SK-N-SH (cell line): ENCODE measurements around the gene CDPF1.

Source experiments
- CTCF ChIP-seq: fragments of 200-600 bp; sonication (generic); IDR thresholded peaks from 2 replicates; pipeline ENCODE4 v1.6.1; 2017; ENCODE audit warnings: antibody characterized with exemption, mild to moderate bottlenecking, moderate library complexity
- FOXJ3 ChIP-seq: sonication (generic); formaldehyde crosslinking; IDR thresholded peaks from 2 replicates; pipeline ENCODE4 v1.5.1; 2020; ENCODE audit warnings: mild to moderate bottlenecking, missing genetic modification reagents
- FOXM1 ChIP-seq: IDR thresholded peaks from 2 replicates; pipeline ENCODE4 v1.4.0; 2012; ENCODE audit warnings: low read depth, mild to moderate bottlenecking
- JUND ChIP-seq: IDR thresholded peaks from 2 replicates; pipeline ENCODE4 v1.4.0; 2012
- MEF2A ChIP-seq: IDR thresholded peaks from 2 replicates; pipeline ENCODE4 v1.4.0; 2012; ENCODE audit warnings: low read depth, borderline replicate concordance
- POLR2AphosphoS5 ChIP-seq: IDR thresholded peaks from 2 replicates; pipeline ENCODE4 v1.6.1; 2012; ENCODE audit warnings: low read depth, low read length
- RAD21 ChIP-seq: IDR thresholded peaks from 2 replicates; pipeline ENCODE4 v1.6.1; 2012; ENCODE audit warnings: mild to moderate bottlenecking, low read length
- RFX5 ChIP-seq: IDR thresholded peaks from 2 replicates; pipeline ENCODE4 v1.6.1; 2012; ENCODE audit warnings: mild to moderate bottlenecking, improper control_type of control experiment, low read length
- SIN3A ChIP-seq: IDR thresholded peaks from 2 replicates; pipeline ENCODE4 v1.6.1; 2012; ENCODE audit warnings: low read depth, mild to moderate bottlenecking, low read length, moderate library complexity, borderline replicate concordance
- SMC3 ChIP-seq: IDR thresholded peaks from 2 replicates; pipeline ENCODE4 v1.6.1; 2012; ENCODE audit warnings: low read depth, low read length, improper control_type of control experiment
- TAF1 ChIP-seq: IDR thresholded peaks from 2 replicates; pipeline ENCODE4 v1.6.1; 2012; ENCODE audit warnings: low read depth, mild to moderate bottlenecking, low read length, moderate library complexity, borderline replicate concordance
- USF2 ChIP-seq: fragments of 150-350 bp; IDR thresholded peaks from 2 replicates; pipeline ENCODE4 v1.6.1; 2017; ENCODE audit warnings: antibody characterized with exemption, low read length, low read depth, borderline replicate concordance
- YY1 ChIP-seq: IDR thresholded peaks from 2 replicates; pipeline ENCODE4 v1.4.0; 2012; ENCODE audit warnings: low read depth, mild to moderate bottlenecking
- ZBTB33 ChIP-seq: IDR thresholded peaks from 2 replicates; pipeline ENCODE4 v1.4.0; 2012; ENCODE audit warnings: low read depth, borderline replicate concordance

GRCh38 chr22:46220921-46221320 lies 29.2 kb downstream of the CDPF1 start:
- TF ChIP-seq POLR2AphosphoS5: no peak
- TF ChIP-seq SMC3: no peak
- TF ChIP-seq SIN3A: no peak
- TF ChIP-seq CTCF: no peak
- TF ChIP-seq JUND: no peak
- no peak for TF ChIP-seq FOXJ3 (CRISPR knock-in tag)
- no peak for TF ChIP-seq RAD21
- TF ChIP-seq ZBTB33: no peak
- no peak for TF ChIP-seq YY1
- TF ChIP-seq USF2: no peak
- TF ChIP-seq MEF2A: no peak
- no peak for TF ChIP-seq RFX5
- TF ChIP-seq TAF1: no peak
- TF ChIP-seq FOXM1: no peak
